HepG2 (cell line): ENCODE data around the gene MACROD2.

ENCODE experiments used
- CBFB ChIP-seq: sonication (generic); formaldehyde crosslinking; IDR thresholded peaks from 2 replicates; pipeline ENCODE4 v1.4.0; 2020; ENCODE audit warnings: missing genetic modification reagents
- CTCF ChIP-seq: sonication (generic); formaldehyde crosslinking; IDR thresholded peaks from 2 replicates; pipeline ENCODE4 v1.5.0; 2020; ENCODE audit warnings: mild to moderate bottlenecking, missing genetic modification reagents, moderate library complexity
- ELF4 ChIP-seq: sonication (generic); formaldehyde crosslinking; IDR thresholded peaks from 2 replicates; pipeline ENCODE4 v1.5.0; 2020; ENCODE audit warnings: missing genetic modification reagents, mild to moderate bottlenecking, moderate library complexity, borderline replicate concordance
- MTA3 ChIP-seq: sonication (generic); formaldehyde crosslinking; IDR thresholded peaks from 2 replicates; pipeline ENCODE4 v1.4.0; 2020; ENCODE audit warnings: missing genetic modification reagents
- NCOR1 ChIP-seq: fragments of 200-600 bp; sonication (generic); IDR thresholded peaks from 2 replicates; pipeline ENCODE4 v1.7.0; 2017; ENCODE audit warnings: antibody characterized with exemption, low read length, borderline replicate concordance
- RAD21 ChIP-seq: fragments of 450-650 bp; formaldehyde crosslinking; IDR thresholded peaks from 2 replicates; pipeline ENCODE4 v1.5.0; 2020; ENCODE audit warnings: mild to moderate bottlenecking
- RXRA ChIP-seq: sonication (generic); formaldehyde crosslinking; IDR thresholded peaks from 2 replicates; pipeline ENCODE4 v1.5.1; 2020; ENCODE audit warnings: missing genetic modification reagents
- THRA ChIP-seq: sonication (generic); formaldehyde crosslinking; IDR thresholded peaks from 2 replicates; pipeline ENCODE4 v1.4.0; 2020; ENCODE audit warnings: missing genetic modification reagents, borderline replicate concordance
- TIGD3 ChIP-seq: sonication (generic); formaldehyde crosslinking; IDR thresholded peaks from 2 replicates; pipeline ENCODE4 v1.5.1; 2020; ENCODE audit warnings: mild to moderate bottlenecking, missing genetic modification reagents, borderline replicate concordance
- USF2 ChIP-seq, 2 experiments: sonication (generic) in 1 of 2; formaldehyde crosslinking in 1 of 2; IDR thresholded peaks; 2 replicates each; pipeline versions ENCODE4 v1.5.1 to v1.6.1; 2011 to 2020; ENCODE audit warnings: borderline replicate concordance in 1 of 2, low read depth in 1 of 2, low read length in 1 of 2, mild to moderate bottlenecking in 1 of 2, missing genetic modification reagents in 1 of 2, moderate library complexity in 1 of 2
- ZNF235 ChIP-seq: sonication (generic); formaldehyde crosslinking; IDR thresholded peaks from 2 replicates; pipeline ENCODE4 v1.8.1; 2023; ENCODE audit warnings: mild to moderate bottlenecking, missing genetic modification reagents, borderline replicate concordance
- ZNF652 ChIP-seq: IDR thresholded peaks from 2 replicates; pipeline ENCODE4 v1.6.1; 2016; ENCODE audit warnings: low read depth, borderline replicate concordance
- TF ChIP-seq, protein P1 (sequence below): sonication (generic); formaldehyde crosslinking; IDR thresholded peaks from 2 replicates; pipeline ENCODE4 v1.4.0; 2020; ENCODE audit warnings: mild to moderate bottlenecking, missing genetic modification reagents
- TF ChIP-seq, protein P2 (sequence below), 2 experiments: IDR thresholded peaks; 2 replicates each; pipeline ENCODE4 v1.6.1; 2011 to 2012; ENCODE audit warnings: low read length in 2 of 2, borderline replicate concordance in 1 of 2, low read depth in 1 of 2, mild to moderate bottlenecking in 1 of 2, moderate library complexity in 1 of 2

DNA sequence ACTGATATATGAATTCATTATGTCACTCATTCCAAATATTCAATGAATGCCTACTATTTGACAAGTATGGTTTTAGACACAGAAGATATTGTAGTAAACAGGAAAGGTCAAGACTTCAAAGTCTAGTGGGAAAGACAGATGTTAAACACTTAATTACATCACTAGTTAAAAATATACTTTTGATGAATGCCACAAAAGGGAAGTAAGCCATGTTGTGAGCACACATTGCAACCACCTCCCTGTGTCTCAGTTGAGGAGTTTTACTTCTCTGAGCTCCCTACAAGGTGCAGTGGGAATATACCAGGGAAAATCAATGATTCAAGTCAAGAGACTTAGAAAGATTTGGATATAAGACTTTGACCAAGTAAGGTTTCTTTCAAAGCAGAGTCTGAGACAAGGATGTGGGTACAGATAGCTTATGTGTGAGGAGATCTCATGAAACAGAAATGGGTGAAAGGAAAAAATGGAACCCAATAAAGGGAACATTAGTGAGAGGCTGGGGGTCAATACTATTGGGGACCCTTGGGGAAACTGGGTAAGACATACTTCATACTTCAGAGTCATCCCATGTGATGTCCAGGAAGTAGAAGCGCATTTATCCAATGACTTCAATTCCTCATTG lies 2074.2 kb downstream of the MACROD2 start:
- TF ChIP-seq, protein P1, sequence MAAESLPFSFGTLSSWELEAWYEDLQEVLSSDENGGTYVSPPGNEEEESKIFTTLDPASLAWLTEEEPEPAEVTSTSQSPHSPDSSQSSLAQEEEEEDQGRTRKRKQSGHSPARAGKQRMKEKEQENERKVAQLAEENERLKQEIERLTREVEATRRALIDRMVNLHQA: no peak
- TF ChIP-seq RXRA (no peak), NCOR1 (no peak), CBFB (no peak), CTCF (no peak), ELF4 (CRISPR knock-in tag) (no peak), ZNF235 (CRISPR knock-in tag) (no peak), THRA (no peak), USF2 (IDR thresholded peaks at IDR 0.05; ENCODE audit: low read depth, low read length) (no peak), USF2 (CRISPR knock-in tag; IDR thresholded peaks at IDR 0.05; ENCODE audit: borderline replicate concordance) (no peak), MTA3 (CRISPR knock-in tag) (no peak), ZNF652 (no peak), TIGD3 (CRISPR knock-in tag) (no peak), RAD21 (CRISPR knock-in tag) (no peak)
- TF ChIP-seq, protein P2, sequence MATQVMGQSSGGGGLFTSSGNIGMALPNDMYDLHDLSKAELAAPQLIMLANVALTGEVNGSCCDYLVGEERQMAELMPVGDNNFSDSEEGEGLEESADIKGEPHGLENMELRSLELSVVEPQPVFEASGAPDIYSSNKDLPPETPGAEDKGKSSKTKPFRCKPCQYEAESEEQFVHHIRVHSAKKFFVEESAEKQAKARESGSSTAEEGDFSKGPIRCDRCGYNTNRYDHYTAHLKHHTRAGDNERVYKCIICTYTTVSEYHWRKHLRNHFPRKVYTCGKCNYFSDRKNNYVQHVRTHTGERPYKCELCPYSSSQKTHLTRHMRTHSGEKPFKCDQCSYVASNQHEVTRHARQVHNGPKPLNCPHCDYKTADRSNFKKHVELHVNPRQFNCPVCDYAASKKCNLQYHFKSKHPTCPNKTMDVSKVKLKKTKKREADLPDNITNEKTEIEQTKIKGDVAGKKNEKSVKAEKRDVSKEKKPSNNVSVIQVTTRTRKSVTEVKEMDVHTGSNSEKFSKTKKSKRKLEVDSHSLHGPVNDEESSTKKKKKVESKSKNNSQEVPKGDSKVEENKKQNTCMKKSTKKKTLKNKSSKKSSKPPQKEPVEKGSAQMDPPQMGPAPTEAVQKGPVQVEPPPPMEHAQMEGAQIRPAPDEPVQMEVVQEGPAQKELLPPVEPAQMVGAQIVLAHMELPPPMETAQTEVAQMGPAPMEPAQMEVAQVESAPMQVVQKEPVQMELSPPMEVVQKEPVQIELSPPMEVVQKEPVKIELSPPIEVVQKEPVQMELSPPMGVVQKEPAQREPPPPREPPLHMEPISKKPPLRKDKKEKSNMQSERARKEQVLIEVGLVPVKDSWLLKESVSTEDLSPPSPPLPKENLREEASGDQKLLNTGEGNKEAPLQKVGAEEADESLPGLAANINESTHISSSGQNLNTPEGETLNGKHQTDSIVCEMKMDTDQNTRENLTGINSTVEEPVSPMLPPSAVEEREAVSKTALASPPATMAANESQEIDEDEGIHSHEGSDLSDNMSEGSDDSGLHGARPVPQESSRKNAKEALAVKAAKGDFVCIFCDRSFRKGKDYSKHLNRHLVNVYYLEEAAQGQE (IDR thresholded peaks at IDR 0.05; ENCODE audit: borderline replicate concordance in 1 of 2, low read depth in 1 of 2, low read length in 2 of 2): no peak
